ENCODE data around the gene ITGA1. TPM values are rescaled to one million over a fixed set of nuclear protein-coding genes. Genes with fewer than 3 reads are reported as not detected.

Gene ITGA1
- polyA plus RNA-seq, 1 experiment = 148 TPM

DNA sequence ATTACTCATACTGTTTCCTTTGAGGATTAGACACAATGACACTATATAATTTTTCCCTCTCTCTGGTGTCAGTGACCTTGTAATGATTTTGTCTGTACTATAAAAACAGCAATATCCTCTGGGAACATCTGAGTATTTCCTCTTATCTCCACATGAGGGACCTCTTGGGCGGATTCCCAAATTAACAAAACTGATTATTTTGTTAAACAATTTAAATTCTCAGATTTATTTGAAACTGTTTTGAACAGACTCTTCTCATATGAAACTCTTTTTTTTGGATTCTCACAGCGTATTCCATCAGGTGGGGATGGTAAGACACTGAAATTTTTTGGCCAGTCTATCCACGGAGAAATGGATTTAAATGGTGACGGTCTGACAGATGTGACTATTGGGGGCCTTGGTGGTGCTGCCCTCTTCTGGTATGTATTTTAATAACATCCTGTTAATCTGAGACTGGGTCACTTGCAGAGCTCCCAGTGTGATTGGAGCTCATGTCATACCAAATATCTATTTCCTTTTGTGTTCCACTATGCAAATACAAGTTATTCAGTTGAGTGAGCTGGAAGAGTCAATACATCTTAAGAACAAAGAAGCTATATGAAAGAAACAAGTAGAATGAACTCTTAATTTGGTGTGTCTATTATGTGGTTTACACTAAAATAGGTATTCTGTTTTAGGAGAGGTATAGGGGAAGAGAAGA, 127.6 kb downstream of the ITGA1 start:
- H3K27me3 ChIP-seq (ENCODE audit: control insufficient read depth, insufficient read depth, low read length) = no peaks in the 10 kb centered on the region
- CTCF ChIA-PET = interaction anchor here (0.6 to 2.0 kb wide), 38 partner anchors 9 to 259 kb away, joined by 3 to 21 read pairs (median 5); partner anchors contain the start of genes ITGA1 and PELO
- DNase-seq (ENCODE audit: low read depth, low spot score) = peak; percentile 50
- POLR2A ChIA-PET = no interaction called here
- H3K9me3 ChIP-seq (ENCODE audit: control insufficient read depth, insufficient read depth, low read length) = no peaks in the 10 kb centered on the region
- H3K4me3 ChIP-seq (ENCODE audit: low read depth, low read length) = peak overlapping the region; percentile 30
- TF ChIP-seq, protein P1, sequence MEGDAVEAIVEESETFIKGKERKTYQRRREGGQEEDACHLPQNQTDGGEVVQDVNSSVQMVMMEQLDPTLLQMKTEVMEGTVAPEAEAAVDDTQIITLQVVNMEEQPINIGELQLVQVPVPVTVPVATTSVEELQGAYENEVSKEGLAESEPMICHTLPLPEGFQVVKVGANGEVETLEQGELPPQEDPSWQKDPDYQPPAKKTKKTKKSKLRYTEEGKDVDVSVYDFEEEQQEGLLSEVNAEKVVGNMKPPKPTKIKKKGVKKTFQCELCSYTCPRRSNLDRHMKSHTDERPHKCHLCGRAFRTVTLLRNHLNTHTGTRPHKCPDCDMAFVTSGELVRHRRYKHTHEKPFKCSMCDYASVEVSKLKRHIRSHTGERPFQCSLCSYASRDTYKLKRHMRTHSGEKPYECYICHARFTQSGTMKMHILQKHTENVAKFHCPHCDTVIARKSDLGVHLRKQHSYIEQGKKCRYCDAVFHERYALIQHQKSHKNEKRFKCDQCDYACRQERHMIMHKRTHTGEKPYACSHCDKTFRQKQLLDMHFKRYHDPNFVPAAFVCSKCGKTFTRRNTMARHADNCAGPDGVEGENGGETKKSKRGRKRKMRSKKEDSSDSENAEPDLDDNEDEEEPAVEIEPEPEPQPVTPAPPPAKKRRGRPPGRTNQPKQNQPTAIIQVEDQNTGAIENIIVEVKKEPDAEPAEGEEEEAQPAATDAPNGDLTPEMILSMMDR (IDR thresholded peaks at IDR 0.05; ENCODE audit: low read depth, low read length) = peak; percentile 61
- no peak overlapping the region for H3K27ac ChIP-seq (ENCODE audit: low read depth, low read length)

DNA sequence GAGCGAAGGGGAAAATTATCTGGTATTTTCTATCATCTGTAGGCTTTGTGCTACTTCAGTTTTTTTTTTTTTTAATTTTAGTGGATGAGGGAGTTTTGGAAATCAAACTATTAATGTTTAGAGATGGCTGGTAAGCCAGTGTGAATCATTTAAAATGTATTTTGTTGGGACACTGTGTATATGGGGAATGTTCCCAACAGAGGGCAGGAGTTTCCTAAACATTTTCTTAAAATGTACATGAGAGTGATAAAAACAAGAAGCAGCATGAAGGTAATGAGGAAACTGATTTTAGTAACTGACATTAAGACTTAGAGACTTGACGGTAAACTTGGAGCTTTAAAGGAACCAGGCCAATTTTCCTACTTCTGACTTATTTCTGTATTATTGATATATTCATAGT, 133.2 kb downstream of the ITGA1 start:
- CTCF ChIA-PET = interaction anchor here (0.7 to 1.1 kb wide), 4 partner anchors 28 to 255 kb away, joined by 3 to 4 read pairs (median 4); no protein-coding TSS in a partner anchor
- POLR2A ChIA-PET = no interaction called here
- Histone ChIP-seq H3K27ac (ENCODE audit: low read depth, low read length) (no peak overlapping the region), H3K4me3 (ENCODE audit: low read depth, low read length) (no peak overlapping the region), H3K9me3 (ENCODE audit: control insufficient read depth, insufficient read depth, low read length) (no peaks in the 10 kb centered on the region), H3K27me3 (ENCODE audit: control insufficient read depth, insufficient read depth, low read length) (no peaks in the 10 kb centered on the region)
- no peak for DNase-seq (ENCODE audit: low read depth, low spot score)
- TF ChIP-seq, protein P1 (IDR thresholded peaks at IDR 0.05; ENCODE audit: low read depth, low read length) = 0 out of 2 replicates have a peak, but pooled peaks have one; percentile 27

DNA sequence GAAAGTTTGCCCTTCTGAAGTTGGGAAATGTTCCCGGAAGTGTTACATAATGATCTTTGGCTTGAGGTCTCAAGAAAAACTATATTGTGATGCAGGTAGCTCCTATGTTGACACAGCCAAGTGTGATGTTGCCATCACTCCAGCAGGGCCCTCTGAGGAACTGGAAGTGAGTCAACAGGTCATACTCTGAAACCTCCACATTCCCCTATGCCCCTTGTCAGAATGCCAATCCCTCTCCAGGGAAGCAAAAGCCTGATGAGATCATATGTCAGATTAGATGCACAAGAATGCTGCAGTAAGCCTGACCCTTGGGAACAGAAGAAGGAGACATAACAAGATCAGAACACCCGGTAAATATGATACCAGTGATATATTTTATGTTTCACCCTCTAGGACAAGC, 134.7 kb downstream of the ITGA1 start:
- POLR2A ChIA-PET = no interaction called here
- no peak overlapping the region for H3K27ac ChIP-seq (ENCODE audit: low read depth, low read length)
- no peak overlapping the region for H3K4me3 ChIP-seq (ENCODE audit: low read depth, low read length)
- TF ChIP-seq, protein P1 (IDR thresholded peaks at IDR 0.05; ENCODE audit: low read depth, low read length) = no peak
- CTCF ChIA-PET = interaction anchor here (1.1 kb wide), 1 partner anchor 26 kb away, joined by 4 read pairs; no protein-coding TSS in a partner anchor
- peak; percentile 29 for DNase-seq (ENCODE audit: low read depth, low spot score)
- no peaks in the 10 kb centered on the region for H3K27me3 ChIP-seq (ENCODE audit: control insufficient read depth, insufficient read depth, low read length)
- no peaks in the 10 kb centered on the region for H3K9me3 ChIP-seq (ENCODE audit: control insufficient read depth, insufficient read depth, low read length)

DNA sequence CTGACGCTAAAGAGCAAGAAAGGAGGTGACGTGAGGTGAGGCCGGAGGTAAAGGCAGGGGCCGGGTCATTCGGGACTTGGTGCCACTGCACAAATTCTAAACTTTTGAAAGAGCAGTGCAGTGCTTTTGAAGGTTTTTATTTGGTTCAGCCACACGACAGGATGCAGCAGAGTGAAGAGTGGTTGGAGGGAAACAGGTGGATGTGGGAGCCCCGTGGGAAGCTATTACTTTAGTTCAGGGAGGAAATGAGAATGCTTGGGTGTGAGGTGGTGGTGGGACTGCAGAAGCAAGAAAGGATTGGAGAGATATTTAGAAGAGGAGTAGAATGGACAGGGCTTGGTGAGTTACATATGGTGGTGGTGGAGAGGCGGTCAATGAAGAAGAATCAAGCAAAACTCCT, 136.7 kb downstream of the ITGA1 start:
- H3K9me3 ChIP-seq (ENCODE audit: control insufficient read depth, insufficient read depth, low read length) = no peaks in the 10 kb centered on the region
- H3K4me3 ChIP-seq (ENCODE audit: low read depth, low read length) = no peak overlapping the region
- TF ChIP-seq, protein P1 (IDR thresholded peaks at IDR 0.05; ENCODE audit: low read depth, low read length) = no peak
- DNase-seq (ENCODE audit: low read depth, low spot score) = no peak
- ChIA-PET POLR2A (no interaction called here), CTCF (interaction anchor here (1.4 kb wide), 1 partner anchor 9 kb away, joined by 4 read pairs; no protein-coding TSS in a partner anchor)
- no peaks in the 10 kb centered on the region for H3K27me3 ChIP-seq (ENCODE audit: control insufficient read depth, insufficient read depth, low read length)
- H3K27ac ChIP-seq (ENCODE audit: low read depth, low read length) = no peak overlapping the region

DNA sequence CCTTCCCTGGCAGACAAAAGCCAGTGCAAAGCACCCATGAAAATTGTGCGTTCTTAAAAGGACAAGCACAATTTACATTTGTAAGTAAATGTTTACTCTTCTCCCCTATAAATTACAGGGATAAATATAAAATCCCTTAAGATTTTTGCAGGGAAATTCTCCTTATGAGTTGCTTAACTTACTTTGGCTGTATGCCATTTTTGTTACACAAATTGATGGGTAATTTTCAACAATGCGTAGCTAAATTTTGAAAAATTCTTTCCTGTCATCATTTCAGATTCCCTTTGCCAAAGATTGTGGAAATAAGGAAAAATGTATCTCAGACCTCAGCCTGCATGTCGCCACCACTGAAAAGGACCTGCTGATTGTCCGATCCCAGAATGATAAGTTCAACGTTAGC, 137.3 kb downstream of the ITGA1 start:
- H3K9me3 ChIP-seq (ENCODE audit: control insufficient read depth, insufficient read depth, low read length) = no peaks in the 10 kb centered on the region
- no peak overlapping the region for H3K27ac ChIP-seq (ENCODE audit: low read depth, low read length)
- no peak overlapping the region for H3K4me3 ChIP-seq (ENCODE audit: low read depth, low read length)
- ChIA-PET CTCF (interaction anchor here (1.4 kb wide), 1 partner anchor 9 kb away, joined by 4 read pairs; no protein-coding TSS in a partner anchor), POLR2A (no interaction called here)
- DNase-seq (ENCODE audit: low read depth, low spot score) = no peak
- H3K27me3 ChIP-seq (ENCODE audit: control insufficient read depth, insufficient read depth, low read length) = no peaks in the 10 kb centered on the region
- TF ChIP-seq, protein P1 (IDR thresholded peaks at IDR 0.05; ENCODE audit: low read depth, low read length) = no peak
